HCT116 (cell line): ENCODE data around the gene EPS15. TPM values are rescaled to one million over a fixed set of nuclear protein-coding genes. Genes with fewer than 3 reads are reported as not detected.

Experiments used
- ATAC-seq: fragments of 200-7000 bp; cut with Tn5 transposase; 2 replicates; pipeline ENCODE4 v1.9.1; 2020; ENCODE audit warnings: mild to moderate bottlenecking, moderate library complexity
- BruUV-seq: library from RNA; stranded (reverse); fragments of 400-500 nt; replicated peaks from 2 replicates; lab custom pipeline; 2021; lab: Mats Ljungman, UMichigan
- CTCF ChIA-PET: fragments of 300-600 bp; sonication (Branson Sonifier 250); formaldehyde crosslinking; loops from one replicate; lab custom pipeline; 2021; ENCODE audit warnings: antibody characterized with exemption; lab: Charles Lee
- POLR2A ChIA-PET: fragments of 300-600, 350-600 bp; sonication (Branson Sonifier 250); formaldehyde crosslinking; loops from one replicate; lab custom pipeline; 2021; ENCODE audit warnings: antibody characterized with exemption; lab: Charles Lee
- RAD21 ChIA-PET, 2 experiments: fragments of 300-600 bp; sonication (Branson Sonifier 250); formaldehyde crosslinking; loops; one replicate each; lab custom pipeline; 2023; ENCODE audit warnings: low total read pairs in 2 of 2; ENCODE audit not compliant: uncharacterized antibody in 2 of 2, unreplicated experiment in 2 of 2, low non-redundant PET in 1 of 2; lab: Charles Lee
- DNase-seq: peaks from one replicate; pipeline ENCODE4 v3.0.0-alpha.2; 2010; ENCODE audit warnings: low read depth, low spot score
- H2AFZ ChIP-seq: fragments of 200-600 bp; shearing (Covaris generic), sonication (generic); 2 replicates; pipeline ENCODE4 v1.6.1; 2017; ENCODE audit warnings: low read depth, mixed run types, mixed read lengths, antibody characterized with exemption, low read length; ENCODE audit not compliant: poor library complexity, severe bottlenecking
- H3K27ac ChIP-seq: 2 replicates; pipeline ENCODE4 v1.5.1; 2012; ENCODE audit warnings: low read depth, low read length
- H3K27me3 ChIP-seq: fragments of 200-600 bp; sonication (generic); 2 replicates; pipeline ENCODE4 v1.6.1; 2016; ENCODE audit warnings: mixed run types, low read length, mixed read lengths; ENCODE audit not compliant: insufficient read depth
- H3K36me3 ChIP-seq, 2 experiments: fragments of 200-500 bp in 1 of 2; fragments of 200-600 bp in 1 of 2; sonication (Bioruptor generic) in 1 of 2; sonication (generic) in 1 of 2; 2 replicates each; pipeline versions ENCODE4 v1.5.1 to v1.6.1; 2014 to 2016; ENCODE audit warnings: low read length in 2 of 2, inconsistent platforms in 1 of 2, mixed read lengths in 1 of 2, mixed run types in 1 of 2; ENCODE audit not compliant: insufficient read depth in 2 of 2, control insufficient read depth in 1 of 2
- H3K4me1 ChIP-seq, 2 experiments: fragments of 200-600 bp in 1 of 2; sonication (generic) in 1 of 2; 2 replicates each; pipeline versions ENCODE4 v1.5.1 to v1.6.1; 2012 to 2017; ENCODE audit warnings: low read length in 2 of 2, inconsistent platforms in 1 of 2, mild to moderate bottlenecking in 1 of 2, mixed read lengths in 1 of 2, mixed run types in 1 of 2, moderate library complexity in 1 of 2; ENCODE audit not compliant: insufficient read depth in 2 of 2, control insufficient read depth in 1 of 2
- H3K4me2 ChIP-seq: fragments of 200-600 bp; sonication (generic); 2 replicates; pipeline ENCODE4 v1.6.1; 2017; ENCODE audit warnings: mixed run types, low read length, mixed read lengths
- H3K4me3 ChIP-seq, 2 experiments: fragments of 200-600 bp in 1 of 2; sonication (generic) in 1 of 2; replicated peaks in 1 of 2; 2 replicates each; pipeline ENCODE4 v1.5.1; 2011 to 2016; ENCODE audit warnings: low read length in 2 of 2, control low read depth in 1 of 2, low read depth in 1 of 2, mild to moderate bottlenecking in 1 of 2, mixed read lengths in 1 of 2, mixed run types in 1 of 2
- H3K79me2 ChIP-seq: fragments of 200-600 bp; sonication (generic); 2 replicates; pipeline ENCODE4 v1.6.1; 2017; ENCODE audit warnings: mild to moderate bottlenecking, mixed run types, low read length, moderate library complexity, mixed read lengths; ENCODE audit not compliant: insufficient read depth
- H3K9ac ChIP-seq: fragments of 200-600 bp; sonication (generic); 2 replicates; pipeline ENCODE4 v1.6.1; 2016; ENCODE audit warnings: low read length, mixed read lengths
- H3K9me2 ChIP-seq: fragments of 200-600 bp; sonication (generic), shearing (Covaris generic); 2 replicates; pipeline ENCODE4 v1.6.1; 2017; ENCODE audit warnings: mixed run types, mild to moderate bottlenecking, moderate library complexity; ENCODE audit not compliant: insufficient read depth
- H3K9me3 ChIP-seq, 2 experiments: fragments of 200-500 bp in 1 of 2; fragments of 200-600 bp in 1 of 2; sonication (Bioruptor generic) in 1 of 2; sonication (generic) in 1 of 2; 2 replicates each; pipeline ENCODE4 v1.6.1; 2014 to 2017; ENCODE audit warnings: low read length in 2 of 2, mixed read lengths in 2 of 2, inconsistent platforms in 1 of 2, low read depth in 1 of 2, mild to moderate bottlenecking in 1 of 2, mixed run types in 1 of 2, moderate library complexity in 1 of 2; ENCODE audit not compliant: control insufficient read depth in 1 of 2, insufficient read depth in 1 of 2
- H4K20me1 ChIP-seq: fragments of 200-600 bp; sonication (generic), shearing (Covaris generic); 2 replicates; pipeline ENCODE4 v1.6.1; 2017; ENCODE audit warnings: mixed run types, mild to moderate bottlenecking, moderate library complexity; ENCODE audit not compliant: insufficient read depth
- ATF3 ChIP-seq: IDR thresholded peaks from 2 replicates; pipeline ENCODE4 v1.6.1; 2012
- CEBPB ChIP-seq: IDR thresholded peaks from 2 replicates; pipeline ENCODE4 v1.6.1; 2012; ENCODE audit warnings: low read depth
- CTCF ChIP-seq, 3 experiments: fragments of 200-600 bp in 1 of 3; sonication (generic) in 1 of 3; IDR thresholded peaks in 2 of 3; conservative IDR thresholded peaks in 1 of 3; 2 replicates each; pipeline ENCODE4 v1.5.1; 2012 to 2017; ENCODE audit warnings: low read depth in 2 of 3, low read length in 2 of 3, antibody characterized with exemption in 1 of 3, borderline replicate concordance in 1 of 3, control low read depth in 1 of 3, mild to moderate bottlenecking in 1 of 3, mixed read lengths in 1 of 3, mixed run types in 1 of 3, moderate library complexity in 1 of 3; ENCODE audit not compliant: insufficient read depth in 1 of 3
- EGR1 ChIP-seq: IDR thresholded peaks from 2 replicates; pipeline ENCODE4 v1.6.1; 2012; ENCODE audit warnings: low read depth
- ELF1 ChIP-seq: IDR thresholded peaks from 2 replicates; pipeline ENCODE4 v1.6.1; 2012; ENCODE audit warnings: low read depth, borderline replicate concordance
- EZH2phosphoT487 ChIP-seq: fragments of 200-600 bp; IDR thresholded peaks from 2 replicates; pipeline ENCODE4 v1.6.1; 2018; ENCODE audit warnings: antibody characterized with exemption, borderline replicate concordance
- JUND ChIP-seq: IDR thresholded peaks from 2 replicates; pipeline ENCODE4 v1.6.1; 2012
- MAX ChIP-seq: IDR thresholded peaks from 2 replicates; pipeline ENCODE4 v1.6.1; 2012
- POLR2AphosphoS5 ChIP-seq: IDR thresholded peaks from 2 replicates; pipeline ENCODE4 v1.6.1; 2011; ENCODE audit warnings: mild to moderate bottlenecking, low read depth, low read length, moderate library complexity
- RAD21 ChIP-seq: IDR thresholded peaks from 2 replicates; pipeline ENCODE4 v1.6.1; 2012; ENCODE audit warnings: low read depth, mild to moderate bottlenecking
- SIN3A ChIP-seq: IDR thresholded peaks from 2 replicates; pipeline ENCODE4 v1.6.1; 2012; ENCODE audit warnings: low read depth
- YY1 ChIP-seq: IDR thresholded peaks from 2 replicates; pipeline ENCODE4 v1.6.1; 2011; ENCODE audit warnings: low read length, low read depth, moderate library complexity, mild to moderate bottlenecking; ENCODE audit not compliant: insufficient replicate concordance; ENCODE audit errors: extremely low read depth
- ZNF274 ChIP-seq: fragments of 200-500 bp; sonication (Bioruptor generic); IDR thresholded peaks from 2 replicates; pipeline ENCODE4 v1.6.1; 2014; ENCODE audit warnings: mild to moderate bottlenecking, low read depth, low read length, inconsistent platforms
- intact Hi-C: fragments of 100-400 bp; cut with micrococcal nuclease; formaldehyde crosslinking; loops from 2 replicates; pipeline ENCODE4 v1.10.0; 2022
- total RNA-seq: library from RNA; stranded (reverse); gene quantifications from one replicate; pipeline ENCODE4 v1.2.1, GENCODE V29; 2021; ENCODE audit not compliant: unreplicated experiment

Gene EPS15
- total RNA-seq, 1 experiment from 2014 or later, result 41.2 TPM

GRCh38 chr1:51566260-51566659, 47.2 kb upstream of the EPS15 start:
- no peaks in the 10 kb centered on the region for H3K27me3 ChIP-seq
- no peak overlapping the region for H2AFZ ChIP-seq
- H3K4me3 ChIP-seq, result no peak overlapping the region
- H3K9me3 ChIP-seq, result no peaks in the 10 kb centered on the region
- intact Hi-C loops, result loop anchor here (5.0 kb wide), 1 partner anchor 201 kb away; no protein-coding TSS in a partner anchor
- no peak overlapping the region for H3K9ac ChIP-seq
- no TSS peak for BruUV-seq
- TF ChIP-seq CTCF (IDR thresholded peaks at IDR 0.05 in 2 of 3, conservative IDR thresholded peaks at IDR 0.05 in 1 of 3; ENCODE audit: borderline replicate concordance in 1 of 3, insufficient read depth in 1 of 3, low read depth in 2 of 3, low read length in 2 of 3) (peak in 2 of 3 experiments; percentile 17 to 40; a peak in 2 of 6 replicates), RAD21 (peak; percentile 57), JUND (no peak), EGR1 (no peak), ZNF274 (no peak), MAX (no peak), POLR2AphosphoS5 (no peak), SIN3A (no peak)
- no peaks in the 10 kb centered on the region for H3K79me2 ChIP-seq
- DNase-seq (no peak), ATAC-seq (no peak)
- ChIA-PET RAD21 (no interaction called here), CTCF (no interaction called here), POLR2A (no interaction called here)
- no peaks in the 10 kb centered on the region for H4K20me1 ChIP-seq
- H3K27ac ChIP-seq, result no peak overlapping the region
- H3K4me1 ChIP-seq, result peaks cover 38 to 50% of the 10 kb centered on the region in 2 experiments
- no peaks in the 10 kb centered on the region for H3K9me2 ChIP-seq
- no peak overlapping the region for H3K4me2 ChIP-seq
- H3K36me3 ChIP-seq, result no peaks in the 10 kb centered on the region

- intact Hi-C loops, result loop anchor here (5.0 kb wide), 1 partner anchor 202 kb away; no protein-coding TSS in a partner anchor
- no TSS peak for BruUV-seq
- H3K36me3 ChIP-seq, result no peaks in the 10 kb centered on the region
- H4K20me1 ChIP-seq, result no peaks in the 10 kb centered on the region
- H3K27ac ChIP-seq, result no peak overlapping the region
- no peak overlapping the region for H2AFZ ChIP-seq
- RAD21 ChIA-PET, result no interaction called here
- CTCF ChIA-PET, result no interaction called here
- H3K9me3 ChIP-seq, result no peaks in the 10 kb centered on the region
- POLR2A ChIA-PET, result no interaction called here
- no peaks in the 10 kb centered on the region for H3K79me2 ChIP-seq
- H3K9ac ChIP-seq, result no peak overlapping the region
- H3K4me3 ChIP-seq, result no peak overlapping the region
- ATAC-seq, result no peak
- no peaks in the 10 kb centered on the region for H3K27me3 ChIP-seq
- DNase-seq, result no peak
- peaks cover 27 to 37% of the 10 kb centered on the region in 2 experiments for H3K4me1 ChIP-seq
- no peak overlapping the region for H3K4me2 ChIP-seq
- no peaks in the 10 kb centered on the region for H3K9me2 ChIP-seq
- no peak for TF ChIP-seq SIN3A
- TF ChIP-seq CEBPB, result no peak
- TF ChIP-seq YY1, result no peak
- TF ChIP-seq EZH2phosphoT487, result no peak
- TF ChIP-seq ZNF274, result no peak
- no peak for TF ChIP-seq CTCF (IDR thresholded peaks at IDR 0.05 in 2 of 3, conservative IDR thresholded peaks at IDR 0.05 in 1 of 3; ENCODE audit: borderline replicate concordance in 1 of 3, insufficient read depth in 1 of 3, low read depth in 2 of 3, low read length in 2 of 3)
- no peak for TF ChIP-seq JUND
- no peak for TF ChIP-seq EGR1
- TF ChIP-seq ATF3, result no peak
- no peak for TF ChIP-seq ELF1
- TF ChIP-seq POLR2AphosphoS5, result no peak
- TF ChIP-seq MAX, result no peak
Observed at GRCh38 chr1:51565009-51565408, 45.9 kb upstream of the EPS15 start.
